ENCODE data around the gene RAP1GAP2.

GRCh38 chr17:2889256-2889655 lies 93.0 kb downstream of the RAP1GAP2 start:
- TF ChIP-seq POLR2A (IDR thresholded peaks at IDR 0.05) (no peak), POLR2AphosphoS5 (IDR thresholded peaks at IDR 0.05) (no peak)
- TF ChIP-seq, protein P1, sequence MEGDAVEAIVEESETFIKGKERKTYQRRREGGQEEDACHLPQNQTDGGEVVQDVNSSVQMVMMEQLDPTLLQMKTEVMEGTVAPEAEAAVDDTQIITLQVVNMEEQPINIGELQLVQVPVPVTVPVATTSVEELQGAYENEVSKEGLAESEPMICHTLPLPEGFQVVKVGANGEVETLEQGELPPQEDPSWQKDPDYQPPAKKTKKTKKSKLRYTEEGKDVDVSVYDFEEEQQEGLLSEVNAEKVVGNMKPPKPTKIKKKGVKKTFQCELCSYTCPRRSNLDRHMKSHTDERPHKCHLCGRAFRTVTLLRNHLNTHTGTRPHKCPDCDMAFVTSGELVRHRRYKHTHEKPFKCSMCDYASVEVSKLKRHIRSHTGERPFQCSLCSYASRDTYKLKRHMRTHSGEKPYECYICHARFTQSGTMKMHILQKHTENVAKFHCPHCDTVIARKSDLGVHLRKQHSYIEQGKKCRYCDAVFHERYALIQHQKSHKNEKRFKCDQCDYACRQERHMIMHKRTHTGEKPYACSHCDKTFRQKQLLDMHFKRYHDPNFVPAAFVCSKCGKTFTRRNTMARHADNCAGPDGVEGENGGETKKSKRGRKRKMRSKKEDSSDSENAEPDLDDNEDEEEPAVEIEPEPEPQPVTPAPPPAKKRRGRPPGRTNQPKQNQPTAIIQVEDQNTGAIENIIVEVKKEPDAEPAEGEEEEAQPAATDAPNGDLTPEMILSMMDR (IDR thresholded peaks at IDR 0.05): no peak
